Upper lobe of right lung (tissue), 1 donor: ENCODE measurements around the gene DNAJB2. TPM values are rescaled to one million over a fixed set of nuclear protein-coding genes. Genes with fewer than 3 reads are reported as not detected.

Source experiments
- ATAC-seq: fragments of 200-7000 bp; cut with Tn5 transposase; one replicate; pipeline ENCODE4 v1.9.1; 2020; ENCODE audit warnings: mild to moderate bottlenecking, moderate library complexity
- DNase-seq: peaks from one replicate; pipeline ENCODE4 v3.0.0-alpha.2; 2020
- H3K27ac ChIP-seq: fragments of 200-600 bp; one replicate; pipeline ENCODE4 v1.8.0; 2022
- H3K27me3 ChIP-seq: fragments of 200-600 bp; one replicate; pipeline ENCODE4 v1.8.0; 2022; ENCODE audit warnings: mild to moderate bottlenecking
- H3K36me3 ChIP-seq: fragments of 200-600 bp; one replicate; pipeline ENCODE4 v1.8.0; 2022
- H3K4me1 ChIP-seq: fragments of 200-600 bp; one replicate; pipeline ENCODE4 v1.8.0; 2022
- H3K4me3 ChIP-seq: fragments of 200-600 bp; one replicate; pipeline ENCODE4 v1.8.0; 2022; ENCODE audit warnings: mild to moderate bottlenecking
- H3K9me3 ChIP-seq: fragments of 200-600 bp; one replicate; pipeline ENCODE4 v1.8.0; 2022
- intact Hi-C: fragments of 100-400 bp; cut with DNase I; formaldehyde crosslinking; loops from one replicate; pipeline ENCODE4 v1.11.0; 2022
- total RNA-seq: library from RNA; stranded (reverse); fragmentation: NEBNext Ultra II Directional; extraction: Animal tissue kit (Norgen Biotek cat#: 25700); gene quantifications from one replicate; pipeline ENCODE4 v1.2.1, GENCODE V29; 2021
- TF ChIP-seq, protein P1 (sequence below): fragments of 200-600 bp; IDR thresholded peaks from one replicate; pipeline ENCODE4 v1.8.0; 2022; ENCODE audit warnings: antibody characterized with exemption
- donor health status: DM: no; HTN: yes; CAD: no; lungs with severe emphysema.

Gene DNAJB2
- total RNA-seq, 1 donor from 2014 or later, result 79.4 TPM

DNA sequence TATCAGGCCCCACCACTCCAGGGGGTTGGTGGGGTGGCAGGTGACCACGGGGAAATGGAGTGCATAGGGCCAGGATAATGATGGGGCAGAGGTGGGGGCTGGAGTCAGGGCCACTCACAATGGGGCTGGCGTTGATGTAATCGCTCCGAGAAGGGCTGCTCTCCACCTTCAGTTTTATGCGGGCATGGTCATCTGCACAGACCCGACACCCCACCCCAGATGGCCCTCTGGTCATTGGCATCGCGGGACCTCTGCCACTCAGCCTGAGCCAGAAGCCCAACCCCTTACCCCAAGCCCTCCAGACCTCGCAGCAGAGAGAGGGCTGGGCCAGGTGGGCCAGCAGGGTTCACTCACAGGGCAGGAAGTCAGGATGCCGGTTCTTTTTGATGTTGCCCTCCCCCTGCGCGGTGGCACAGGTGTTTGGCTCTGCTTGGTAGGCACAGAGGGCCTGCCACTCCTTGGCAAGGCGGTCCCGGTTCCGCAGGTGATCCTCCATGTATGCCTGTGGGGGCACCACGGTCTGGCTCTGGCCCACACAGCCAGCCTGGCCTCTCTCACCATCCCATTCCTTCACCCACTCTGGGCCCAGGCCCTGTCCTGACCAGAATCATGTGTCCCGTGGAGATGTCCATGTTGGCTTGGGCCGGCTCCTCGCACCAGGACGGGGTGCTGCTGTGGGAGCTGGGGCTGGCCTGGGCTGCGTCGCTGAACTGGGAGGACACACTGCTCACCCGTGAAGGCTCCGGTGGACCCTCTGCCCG is 17.6 kb downstream of the DNAJB2 start:
- intact Hi-C loops, result no loop called here
- DNase-seq, result peak; percentile 56

DNA sequence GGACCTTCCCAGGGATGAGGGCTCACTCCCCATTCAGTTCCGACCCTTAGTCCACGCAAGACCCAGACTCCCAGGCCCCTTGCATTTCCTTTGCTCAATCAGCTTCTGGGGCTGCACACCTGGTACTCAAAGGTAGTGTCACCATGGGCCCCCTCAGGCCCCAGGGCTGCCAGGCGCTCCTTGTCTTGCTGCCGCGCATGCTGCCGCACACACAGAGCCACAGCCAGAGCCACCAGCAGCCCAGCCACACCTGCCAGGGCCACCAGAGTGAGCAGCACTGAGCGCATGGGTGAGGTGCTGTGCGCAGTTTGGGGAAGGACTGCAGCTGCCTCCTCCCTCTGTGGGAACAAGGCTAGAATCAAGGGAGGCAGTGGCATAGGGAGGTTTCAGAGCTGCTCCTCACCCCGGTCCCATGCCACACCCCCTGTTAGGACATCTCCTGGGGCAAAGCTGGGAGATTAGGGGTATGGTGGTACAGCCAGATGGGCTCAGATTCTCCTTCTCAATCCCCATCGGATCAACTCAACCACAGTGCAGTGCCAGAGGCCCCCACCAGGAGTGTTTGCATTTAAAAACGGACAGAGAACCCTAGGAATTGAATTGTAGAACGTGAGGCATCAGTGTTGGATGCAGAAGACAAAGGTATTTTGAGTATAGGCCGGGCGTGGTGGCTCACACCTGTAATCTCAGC is 18.7 kb downstream of the DNAJB2 start:
- no peak overlapping the region for H3K4me3 ChIP-seq
- intact Hi-C loops, result no loop called here
- TF ChIP-seq, protein P1, sequence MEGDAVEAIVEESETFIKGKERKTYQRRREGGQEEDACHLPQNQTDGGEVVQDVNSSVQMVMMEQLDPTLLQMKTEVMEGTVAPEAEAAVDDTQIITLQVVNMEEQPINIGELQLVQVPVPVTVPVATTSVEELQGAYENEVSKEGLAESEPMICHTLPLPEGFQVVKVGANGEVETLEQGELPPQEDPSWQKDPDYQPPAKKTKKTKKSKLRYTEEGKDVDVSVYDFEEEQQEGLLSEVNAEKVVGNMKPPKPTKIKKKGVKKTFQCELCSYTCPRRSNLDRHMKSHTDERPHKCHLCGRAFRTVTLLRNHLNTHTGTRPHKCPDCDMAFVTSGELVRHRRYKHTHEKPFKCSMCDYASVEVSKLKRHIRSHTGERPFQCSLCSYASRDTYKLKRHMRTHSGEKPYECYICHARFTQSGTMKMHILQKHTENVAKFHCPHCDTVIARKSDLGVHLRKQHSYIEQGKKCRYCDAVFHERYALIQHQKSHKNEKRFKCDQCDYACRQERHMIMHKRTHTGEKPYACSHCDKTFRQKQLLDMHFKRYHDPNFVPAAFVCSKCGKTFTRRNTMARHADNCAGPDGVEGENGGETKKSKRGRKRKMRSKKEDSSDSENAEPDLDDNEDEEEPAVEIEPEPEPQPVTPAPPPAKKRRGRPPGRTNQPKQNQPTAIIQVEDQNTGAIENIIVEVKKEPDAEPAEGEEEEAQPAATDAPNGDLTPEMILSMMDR, result no peak
- no peak overlapping the region for H3K27ac ChIP-seq
- no peaks in the 10 kb centered on the region for H3K9me3 ChIP-seq
- H3K36me3 ChIP-seq, result no peaks in the 10 kb centered on the region
- peaks cover 17% of the 10 kb centered on the region for H3K27me3 ChIP-seq
- DNase-seq (peak; percentile 49), ATAC-seq (no peak)
- peaks cover 12% of the 10 kb centered on the region for H3K4me1 ChIP-seq

More for the DNA sequence above, 17.6 kb downstream of the DNAJB2 start:
- Histone ChIP-seq H3K4me3 (no peak overlapping the region), H3K27ac (no peak overlapping the region), H3K27me3 (peaks cover 13% of the 10 kb centered on the region), H3K4me1 (peaks cover 12% of the 10 kb centered on the region), H3K9me3 (no peaks in the 10 kb centered on the region), H3K36me3 (no peaks in the 10 kb centered on the region)
- TF ChIP-seq, protein P1, result no peak
- ATAC-seq, result no peak

DNA sequence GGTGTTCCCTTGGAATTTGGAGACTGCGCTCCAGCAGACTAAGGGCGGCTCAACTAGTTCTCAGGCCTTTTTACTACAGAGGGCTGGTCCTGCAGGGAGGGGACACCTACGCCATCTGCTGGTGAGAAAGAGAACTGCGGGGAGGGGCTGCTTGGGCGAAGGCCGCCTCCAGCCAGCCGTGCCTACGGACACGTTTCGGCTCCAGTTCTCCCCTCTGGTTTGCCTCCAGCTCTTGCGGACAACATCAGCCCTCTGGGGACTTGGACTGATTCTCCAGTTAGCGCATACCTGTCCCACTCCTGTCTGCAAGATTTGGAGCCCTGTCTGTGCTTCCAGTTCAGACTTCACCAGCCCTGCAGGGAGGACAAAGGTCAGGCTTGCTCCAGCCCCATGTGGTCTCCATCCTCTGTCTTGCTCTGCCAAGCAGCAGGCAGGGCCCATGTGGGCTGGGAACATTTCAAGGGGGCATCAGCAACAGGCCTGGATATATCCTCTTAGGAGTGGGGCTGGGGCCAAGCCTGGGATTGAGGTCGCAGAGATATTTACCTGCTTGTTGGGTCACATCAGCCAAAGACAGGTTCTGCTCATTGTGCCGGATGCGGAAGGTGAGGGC is 19.7 kb downstream of the DNAJB2 start:
- peak; percentile 83 for ATAC-seq
- TF ChIP-seq, protein P1, result peak; percentile 100
- intact Hi-C loops, result no loop called here

DNA sequence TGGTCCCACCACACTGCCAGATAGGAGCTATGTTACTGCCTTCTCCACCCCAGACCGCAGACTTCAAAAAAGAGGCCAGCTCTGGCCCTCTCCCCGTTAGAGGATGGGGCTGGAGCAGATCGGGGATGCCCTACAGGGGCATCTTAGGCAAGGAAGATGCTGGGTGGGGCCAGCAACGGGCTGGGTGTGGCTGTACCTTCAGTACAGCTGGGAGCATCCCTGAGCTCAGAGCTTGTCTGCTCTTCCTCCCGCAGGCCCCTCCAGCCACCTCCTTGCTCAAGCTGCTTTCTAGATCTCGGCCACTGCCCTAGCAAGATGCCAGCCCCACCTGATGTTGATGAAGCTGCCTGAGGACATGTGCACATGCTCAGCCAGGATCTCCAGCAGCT is 20.2 kb downstream of the DNAJB2 start:
- no peaks in the 10 kb centered on the region for H3K36me3 ChIP-seq
- no peak overlapping the region for H3K27ac ChIP-seq
- no peak overlapping the region for H3K4me3 ChIP-seq
- DNase-seq (no peak), ATAC-seq (no peak)
- intact Hi-C loops, result no loop called here
- TF ChIP-seq, protein P1, result no peak
- H3K27me3 ChIP-seq, result peaks cover 17% of the 10 kb centered on the region
- no peaks in the 10 kb centered on the region for H3K9me3 ChIP-seq
- H3K4me1 ChIP-seq, result peaks cover 8% of the 10 kb centered on the region

More for the DNA sequence above, 19.7 kb downstream of the DNAJB2 start:
- DNase-seq, result peak; percentile 90
- H3K27me3 ChIP-seq, result peaks cover 17% of the 10 kb centered on the region
- H3K9me3 ChIP-seq, result no peaks in the 10 kb centered on the region
- H3K4me1 ChIP-seq, result peaks cover 12% of the 10 kb centered on the region
- no peak overlapping the region for H3K4me3 ChIP-seq
- H3K27ac ChIP-seq, result no peak overlapping the region
- no peaks in the 10 kb centered on the region for H3K36me3 ChIP-seq

DNA sequence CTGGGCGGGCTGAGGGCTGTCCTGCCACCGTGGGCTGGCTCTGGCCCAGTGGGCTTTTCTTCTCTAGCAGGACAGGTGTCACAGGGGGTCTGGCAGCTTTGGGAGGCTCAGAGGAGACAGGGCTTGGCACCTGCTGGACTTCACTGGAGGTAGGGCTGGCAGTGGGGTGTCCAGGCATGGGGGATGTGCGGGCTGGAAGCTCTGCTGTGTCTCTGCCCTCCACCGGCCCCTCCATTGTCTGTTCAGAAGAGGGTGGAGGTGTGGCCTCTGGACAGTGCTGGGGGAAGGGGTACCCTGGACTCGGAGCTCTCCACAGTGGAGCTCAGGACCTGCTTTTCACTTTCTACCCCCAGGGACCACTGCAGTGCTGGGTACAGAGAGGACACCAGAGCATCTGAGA is 20.9 kb downstream of the DNAJB2 start:
- TF ChIP-seq, protein P1, result no peak
- no peak overlapping the region for H3K4me3 ChIP-seq
- ATAC-seq (no peak), DNase-seq (peak; percentile 54)
- no peaks in the 10 kb centered on the region for H3K9me3 ChIP-seq
- H3K27ac ChIP-seq, result no peak overlapping the region
- H3K27me3 ChIP-seq, result peaks cover 17% of the 10 kb centered on the region
- no peaks in the 10 kb centered on the region for H3K36me3 ChIP-seq
- intact Hi-C loops, result no loop called here
- H3K4me1 ChIP-seq, result peaks cover 5% of the 10 kb centered on the region
